MM.1S (cell line): Measurements from ENCODE around the gene LRRC14B.

Experiments used
- DNase-seq: peaks from one replicate; pipeline ENCODE4 v3.0.0-alpha.2; 2015
- H2AFZ ChIP-seq: fragments of 300-600 bp; sonication (generic); 2 replicates; pipeline ENCODE4 v1.6.0; 2016; ENCODE audit warnings: antibody characterized with exemption, low read length
- H3F3A ChIP-seq: fragments of 300-600 bp; sonication (generic); 2 replicates; pipeline ENCODE4 v1.6.1; 2016; ENCODE audit warnings: mild to moderate bottlenecking, antibody characterized with exemption, low read length, moderate library complexity, mixed read lengths; ENCODE audit not compliant: insufficient read depth
- H3K27ac ChIP-seq: fragments of 300-600 bp; sonication (generic); 2 replicates; pipeline ENCODE4 v1.5.1; 2016; ENCODE audit warnings: mild to moderate bottlenecking, low read length
- H3K27me3 ChIP-seq: fragments of 300-600 bp; sonication (generic); replicated peaks from 2 replicates; pipeline ENCODE4 v1.6.0; 2016; ENCODE audit warnings: low read length; ENCODE audit not compliant: insufficient read depth
- H3K36me3 ChIP-seq: fragments of 300-600 bp; sonication (generic); replicated peaks from 2 replicates; pipeline ENCODE4 v1.6.1; 2016; ENCODE audit warnings: mild to moderate bottlenecking, low read length, mixed read lengths; ENCODE audit not compliant: insufficient read depth
- H3K4me1 ChIP-seq: fragments of 300-600 bp; sonication (generic); 2 replicates; pipeline ENCODE4 v1.6.1; 2016; ENCODE audit warnings: low read length, mixed read lengths
- H3K4me2 ChIP-seq: fragments of 300-600 bp; sonication (generic); 2 replicates; pipeline ENCODE4 v1.6.0; 2016; ENCODE audit warnings: low read depth, low read length
- H3K4me3 ChIP-seq: fragments of 300-600 bp; sonication (generic); 2 replicates; pipeline ENCODE4 v1.5.1; 2016; ENCODE audit warnings: low read length, mixed read lengths
- H3K79me2 ChIP-seq: fragments of 300-600 bp; sonication (generic); 2 replicates; pipeline ENCODE4 v1.6.1; 2016; ENCODE audit warnings: mixed run types, low read length, mixed read lengths
- H3K9ac ChIP-seq: fragments of 300-600 bp; sonication (generic); 2 replicates; pipeline ENCODE4 v1.6.1; 2016; ENCODE audit warnings: low read length, mixed read lengths
- H3K9me2 ChIP-seq: fragments of 300-600 bp; sonication (generic); replicated peaks from 2 replicates; pipeline ENCODE4 v1.6.1; 2016; ENCODE audit warnings: mild to moderate bottlenecking, low read length, mixed read lengths; ENCODE audit not compliant: insufficient read depth
- H3K9me3 ChIP-seq: fragments of 300-600 bp; sonication (generic); replicated peaks from 2 replicates; pipeline ENCODE4 v1.6.1; 2016; ENCODE audit warnings: mild to moderate bottlenecking, low read length, mixed read lengths; ENCODE audit not compliant: insufficient read depth
- H4K20me1 ChIP-seq: fragments of 300-600 bp; sonication (generic); 2 replicates; pipeline ENCODE4 v1.6.1; 2016; ENCODE audit warnings: mild to moderate bottlenecking, low read length, moderate library complexity, mixed read lengths; ENCODE audit not compliant: insufficient read depth
- EZH2 ChIP-seq: fragments of 300-600 bp; sonication (generic); optimal IDR thresholded peaks from 2 replicates; pipeline ENCODE3; 2017; ENCODE audit warnings: low read depth, mild to moderate bottlenecking, antibody characterized with exemption, low read length, mixed read lengths
- EZH2phosphoT487 ChIP-seq: fragments of 300-600 bp; sonication (generic); IDR thresholded peaks from 2 replicates; pipeline ENCODE4 v1.6.1; 2018; ENCODE audit warnings: antibody characterized with exemption, low read length
- TF ChIP-seq, protein P1 (sequence below): fragments of 300-600 bp; sonication (generic); IDR thresholded peaks from 2 replicates; pipeline ENCODE4 v1.5.1; 2016; ENCODE audit warnings: antibody characterized with exemption, low read length, mixed read lengths

Gene LRRC14B

DNA sequence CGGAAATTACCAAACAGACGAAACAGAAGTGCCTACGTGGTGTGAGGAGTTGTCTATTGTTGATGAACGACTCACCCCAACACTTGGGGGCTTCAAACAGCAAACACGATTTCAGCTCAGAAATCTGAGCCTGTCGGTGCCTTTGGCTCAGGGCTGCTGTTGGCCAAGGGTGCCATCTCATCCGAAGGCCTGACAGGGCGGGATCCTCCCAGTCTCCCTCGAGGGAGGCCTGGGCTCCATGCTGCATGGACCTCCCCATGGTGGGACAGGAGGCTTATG, 1.3 kb downstream of the LRRC14B start:
- no peaks in the 10 kb centered on the region for H3K9me2 ChIP-seq
- peaks cover 44% of the 10 kb centered on the region for H3K79me2 ChIP-seq
- no peaks in the 10 kb centered on the region for H3K9me3 ChIP-seq
- no peaks in the 10 kb centered on the region for H3K27me3 ChIP-seq
- H3K4me3 ChIP-seq = peak overlapping the region; percentile 66
- peaks cover 43% of the 10 kb centered on the region for H3K4me1 ChIP-seq
- no peak overlapping the region for H3K9ac ChIP-seq
- H3K27ac ChIP-seq = peak overlapping the region; percentile 13; the same call in 1 of the 2 replicates
- H3K36me3 ChIP-seq = no peaks in the 10 kb centered on the region; the same call in 1 of the 2 replicates
- DNase-seq = peak; percentile 8
- no peaks in the 10 kb centered on the region for H4K20me1 ChIP-seq
- H2AFZ ChIP-seq = no peak overlapping the region
- TF ChIP-seq EZH2 (no peak), EZH2phosphoT487 (no peak)
- TF ChIP-seq, protein P1, sequence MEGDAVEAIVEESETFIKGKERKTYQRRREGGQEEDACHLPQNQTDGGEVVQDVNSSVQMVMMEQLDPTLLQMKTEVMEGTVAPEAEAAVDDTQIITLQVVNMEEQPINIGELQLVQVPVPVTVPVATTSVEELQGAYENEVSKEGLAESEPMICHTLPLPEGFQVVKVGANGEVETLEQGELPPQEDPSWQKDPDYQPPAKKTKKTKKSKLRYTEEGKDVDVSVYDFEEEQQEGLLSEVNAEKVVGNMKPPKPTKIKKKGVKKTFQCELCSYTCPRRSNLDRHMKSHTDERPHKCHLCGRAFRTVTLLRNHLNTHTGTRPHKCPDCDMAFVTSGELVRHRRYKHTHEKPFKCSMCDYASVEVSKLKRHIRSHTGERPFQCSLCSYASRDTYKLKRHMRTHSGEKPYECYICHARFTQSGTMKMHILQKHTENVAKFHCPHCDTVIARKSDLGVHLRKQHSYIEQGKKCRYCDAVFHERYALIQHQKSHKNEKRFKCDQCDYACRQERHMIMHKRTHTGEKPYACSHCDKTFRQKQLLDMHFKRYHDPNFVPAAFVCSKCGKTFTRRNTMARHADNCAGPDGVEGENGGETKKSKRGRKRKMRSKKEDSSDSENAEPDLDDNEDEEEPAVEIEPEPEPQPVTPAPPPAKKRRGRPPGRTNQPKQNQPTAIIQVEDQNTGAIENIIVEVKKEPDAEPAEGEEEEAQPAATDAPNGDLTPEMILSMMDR = no peak
- peak overlapping the region; percentile 100 for H3K4me2 ChIP-seq
- H3F3A ChIP-seq = peaks cover 19% of the 10 kb centered on the region

DNA sequence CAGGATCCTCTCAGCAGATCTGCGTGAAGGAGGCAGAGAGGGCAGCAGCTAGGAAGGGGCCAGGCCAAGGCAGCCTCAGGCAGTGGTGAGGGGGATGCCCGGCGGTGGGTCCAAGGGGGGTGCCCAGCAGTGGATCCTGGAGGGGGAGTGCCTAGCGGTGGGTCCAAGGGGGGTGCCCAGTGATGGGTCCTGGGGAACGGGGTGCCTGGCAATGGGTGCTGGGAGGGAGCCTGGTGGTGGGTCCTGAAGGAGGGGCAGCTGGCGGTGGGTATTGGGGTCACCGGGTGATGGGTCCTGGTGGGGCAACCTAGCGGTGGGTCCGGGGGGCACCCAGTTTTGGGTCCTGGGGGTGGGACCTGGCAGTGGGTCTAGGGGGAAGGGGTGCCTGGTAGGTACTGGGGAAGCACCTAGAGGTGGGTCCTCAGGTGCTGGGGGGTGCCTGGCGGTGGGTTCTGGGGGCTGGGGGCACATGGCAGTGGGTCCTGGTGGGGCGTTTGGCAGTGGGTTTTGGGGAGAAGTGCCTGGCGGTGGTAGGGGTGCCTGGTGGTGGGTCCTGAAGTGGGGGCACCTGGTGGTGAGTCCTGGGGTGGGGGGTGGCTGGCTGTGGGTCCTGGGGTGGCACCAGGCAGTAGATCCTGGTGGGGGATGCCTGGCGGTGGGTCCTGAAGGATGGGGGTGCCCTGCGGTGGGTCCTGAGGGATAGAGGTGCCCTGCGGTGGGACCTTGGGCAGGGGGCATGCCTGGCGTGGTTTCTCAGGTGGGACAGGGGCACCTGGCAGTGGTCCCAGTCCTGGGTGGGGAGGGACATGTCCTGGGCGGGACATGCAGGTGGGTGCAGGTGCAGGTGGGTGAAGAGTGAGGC, 1.9 kb downstream of the LRRC14B start:
- Histone ChIP-seq H3K27me3 (no peaks in the 10 kb centered on the region), H3K4me1 (peaks cover 38% of the 10 kb centered on the region), H3K9ac (no peak overlapping the region), H3F3A (peaks cover 19% of the 10 kb centered on the region), H4K20me1 (no peaks in the 10 kb centered on the region), H3K9me3 (no peaks in the 10 kb centered on the region), H3K27ac (peak overlapping the region; percentile 13; the same call in 1 of the 2 replicates), H3K4me3 (peak overlapping the region; percentile 66), H2AFZ (no peak overlapping the region), H3K79me2 (peaks cover 44% of the 10 kb centered on the region), H3K36me3 (no peaks in the 10 kb centered on the region; the same call in 1 of the 2 replicates), H3K9me2 (no peaks in the 10 kb centered on the region), H3K4me2 (peak overlapping the region; percentile 100)
- no peak for DNase-seq
- TF ChIP-seq EZH2 (no peak), EZH2phosphoT487 (no peak)
- TF ChIP-seq, protein P1 = no peak

DNA sequence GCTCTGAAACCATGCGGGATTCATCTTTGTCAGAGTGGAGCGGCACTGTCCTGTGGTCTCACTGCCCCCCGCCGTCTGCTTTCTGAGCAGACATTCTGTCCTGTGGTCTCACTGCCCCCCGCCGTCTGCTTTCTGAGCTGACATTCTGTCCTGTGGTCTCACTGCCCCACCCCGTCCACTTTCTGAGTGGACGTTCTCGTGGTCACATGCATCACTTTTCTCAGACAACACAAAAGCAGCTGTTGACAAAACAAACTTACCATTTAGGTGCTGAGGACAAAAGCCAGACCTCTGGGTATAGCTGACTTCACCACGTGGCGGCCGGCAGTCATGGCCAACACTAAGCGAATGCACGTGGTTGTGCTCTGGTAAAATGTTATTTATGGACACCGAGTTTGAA, 2.8 kb downstream of the LRRC14B start:
- no peak overlapping the region for H3K4me3 ChIP-seq
- peak; percentile 5 for DNase-seq
- peaks cover 32% of the 10 kb centered on the region for H3K4me1 ChIP-seq

More for the DNA sequence above, 2.8 kb downstream of the LRRC14B start:
- Histone ChIP-seq H3K9ac (no peak overlapping the region), H3K36me3 (no peaks in the 10 kb centered on the region; the same call in 1 of the 2 replicates), H4K20me1 (no peaks in the 10 kb centered on the region), H3K79me2 (peaks cover 39% of the 10 kb centered on the region), H2AFZ (no peak overlapping the region), H3K27me3 (no peaks in the 10 kb centered on the region), H3K9me3 (no peaks in the 10 kb centered on the region), H3K27ac (no peak overlapping the region), H3K4me2 (no peak overlapping the region), H3F3A (peaks cover 19% of the 10 kb centered on the region), H3K9me2 (no peaks in the 10 kb centered on the region)
- TF ChIP-seq EZH2 (no peak), EZH2phosphoT487 (no peak)
- TF ChIP-seq, protein P1 = no peak
